B cell (primary cell): Measurements from ENCODE around the gene ARL17B. TPM values are rescaled to one million over a fixed set of nuclear protein-coding genes. Genes with fewer than 3 reads are reported as not detected.
"Not testable (repeated sequence)": the region's sequence is repeated elsewhere in the genome, so short reads cannot be mapped to it uniquely, and the experiment has no call there.

ENCODE experiments used
- ATAC-seq: fragments of 200-7000 bp; cut with Tn5 transposase; one replicate; pipeline ENCODE4 v1.10.0; 2021; ENCODE audit warnings: low read depth, mild to moderate bottlenecking, moderate number of reproducible peaks, moderate library complexity
- CTCF ChIA-PET: fragments of 350-600 bp; sonication (Branson Sonifier 250); formaldehyde crosslinking; loops from one replicate; lab custom pipeline; 2021; ENCODE audit warnings: antibody characterized with exemption, inconsistent platforms; lab: Charles Lee
- POLR2A ChIA-PET: fragments of 350-600 bp; sonication (Branson Sonifier 250); formaldehyde crosslinking; loops from one replicate; lab custom pipeline; 2021; ENCODE audit warnings: antibody characterized with exemption; lab: Charles Lee
- DNase-seq: peaks from one replicate; pipeline ENCODE4 v3.0.0; 2013
- H2AFZ ChIP-seq: 2 replicates; pipeline ENCODE4 v1.6.1; 2012; ENCODE audit warnings: mild to moderate bottlenecking, low read depth, low read length; ENCODE audit not compliant: insufficient read depth, poor library complexity, severe bottlenecking
- H3K27ac ChIP-seq, 2 donors: 1 replicate in 1 of 2; 2 replicates in 1 of 2; pipeline ENCODE4 v1.5.1; 2012 to 2013; ENCODE audit warnings: low read length in 2 of 2, mild to moderate bottlenecking in 2 of 2, moderate library complexity in 1 of 2
- H3K27me3 ChIP-seq, 4 experiments: fragments of 200-600 bp in 1 of 4; sonication (generic) in 1 of 4; replicated peaks in 1 of 4; 1 replicate in 2 of 4; 2 replicates in 2 of 4; pipeline versions ENCODE4 v1.6.1 to v1.7.0; 2013 to 2016; ENCODE audit warnings: low read length in 3 of 4, mild to moderate bottlenecking in 2 of 4, mixed read lengths in 1 of 4, moderate library complexity in 1 of 4; ENCODE audit not compliant: insufficient read depth in 4 of 4, control insufficient read depth in 3 of 4; ENCODE audit errors: control extremely low read depth in 1 of 4
- H3K36me3 ChIP-seq, 2 experiments: replicated peaks in 1 of 2; 1 replicate in 1 of 2; 2 replicates in 1 of 2; pipeline versions ENCODE4 v1.6.1 to v1.7.1; 2013; ENCODE audit warnings: low read length in 1 of 2; ENCODE audit not compliant: insufficient read depth in 2 of 2, control insufficient read depth in 1 of 2; ENCODE audit errors: control extremely low read depth in 1 of 2, extremely low read depth in 1 of 2
- H3K4me1 ChIP-seq, 2 donors: fragments of 200-600 bp in 1 of 2; sonication (generic) in 1 of 2; 1 replicate in 1 of 2; 2 replicates in 1 of 2; pipeline versions ENCODE4 v1.5.1 to v1.6.1; 2013 to 2017; ENCODE audit warnings: low read length in 2 of 2; ENCODE audit not compliant: control insufficient read depth in 2 of 2, insufficient read depth in 2 of 2
- H3K4me2 ChIP-seq: replicated peaks from 2 replicates; pipeline ENCODE3; 2012; ENCODE audit warnings: mild to moderate bottlenecking, low read depth, low read length; ENCODE audit not compliant: poor library complexity, severe bottlenecking
- H3K4me3 ChIP-seq, 5 experiments: fragments of 200-600 bp in 1 of 5; sonication (generic) in 1 of 5; 1 replicate in 3 of 5; 2 replicates in 2 of 5; pipeline versions ENCODE4 v1.5.1 to v1.7.0; 2011 to 2016; ENCODE audit warnings: low read length in 4 of 5, mild to moderate bottlenecking in 4 of 5, low read depth in 2 of 5, control low read depth in 1 of 5, moderate library complexity in 1 of 5; ENCODE audit not compliant: insufficient read depth in 1 of 5; ENCODE audit errors: control extremely low read depth in 1 of 5, extremely low read depth in 1 of 5
- H3K79me2 ChIP-seq: fragments of 200-600 bp; sonication (generic); one replicate; pipeline ENCODE4 v1.6.0; 2016; ENCODE audit warnings: low read length; ENCODE audit not compliant: control insufficient read depth, insufficient read depth
- H3K9ac ChIP-seq: fragments of 200-600 bp; sonication (generic); 2 replicates; pipeline ENCODE4 v1.6.1; 2017; ENCODE audit warnings: mild to moderate bottlenecking, low read length, moderate library complexity
- H3K9me3 ChIP-seq, 3 donors: one replicate each; pipeline versions ENCODE4 v1.6.1 to v1.7.1; 2013; ENCODE audit warnings: low read length in 2 of 3; ENCODE audit not compliant: control insufficient read depth in 2 of 3, insufficient read depth in 1 of 3; ENCODE audit errors: control extremely low read depth in 1 of 3
- H4K20me1 ChIP-seq: 2 replicates; pipeline ENCODE4 v1.6.0; 2012; ENCODE audit warnings: mild to moderate bottlenecking, low read length; ENCODE audit not compliant: insufficient read depth, control insufficient read depth, poor library complexity, severe bottlenecking
- H3K27ac Mint-ChIP-seq: one replicate; pipeline ENCODE4 v1.8.0; 2021; ENCODE audit warnings: mixed read lengths
- H3K27me3 Mint-ChIP-seq: one replicate; pipeline ENCODE4 v1.8.0; 2021; ENCODE audit warnings: mixed read lengths
- H3K4me1 Mint-ChIP-seq: one replicate; pipeline ENCODE4 v1.8.0; 2021; ENCODE audit warnings: mixed read lengths
- H3K4me3 Mint-ChIP-seq: one replicate; pipeline ENCODE4 v1.8.0; 2021; ENCODE audit warnings: mixed read lengths
- H3K9me3 Mint-ChIP-seq: one replicate; pipeline ENCODE4 v1.8.0; 2022; ENCODE audit warnings: mixed read lengths; ENCODE audit not compliant: insufficient read depth
- WGBS: methylation state at CpG from one replicate; pipeline ENCODE4 v1.1.5; 2013; ENCODE audit warnings: missing lambda C conversion rate; ENCODE audit not compliant: insufficient coverage; 5-methylcytosine and 5-hydroxymethylcytosine counted together
- intact Hi-C: fragments of 100-400 bp; cut with micrococcal nuclease; formaldehyde crosslinking; loops from one replicate; pipeline ENCODE4 v1.10.0; 2022
- polyA plus RNA-seq: library from polyadenylated mRNA; depleted of rRNA; stranded (reverse); fragments of >200 nt; gene quantifications from 2 replicates; pipeline ENCODE4 v1.2.3, GENCODE V29; 2012
- total RNA-seq, 2 donors: library from RNA; stranded (reverse); fragments of 120-200 nt in 1 of 2; gene quantifications; 1 replicate in 1 of 2; 2 replicates in 1 of 2; pipeline versions ENCODE4 v1.2.3 to v1.2.4, GENCODE V29; 2013 to 2022

ARL17B gene
- total and polyA plus RNA-seq, 2 donors (not counting 1 experiment from before 2014, with no cell fraction given) = 6.8 to 33.4 TPM

- CTCF ChIA-PET, ATAC-seq, H3K9me3 ChIP-seq, H3K4me2 ChIP-seq, H3K4me3 ChIP-seq, H3K4me3 Mint-ChIP-seq, H3K79me2 ChIP-seq, DNase-seq, H3K36me3 ChIP-seq, H3K27me3 ChIP-seq, H3K27me3 Mint-ChIP-seq, H4K20me1 ChIP-seq, H3K9me3 Mint-ChIP-seq, intact Hi-C loops, POLR2A ChIA-PET, H3K4me1 ChIP-seq, H3K27ac ChIP-seq, H3K27ac Mint-ChIP-seq, H3K4me1 Mint-ChIP-seq, H3K9ac ChIP-seq, H2AFZ ChIP-seq: not testable (repeated sequence)
Observed at GRCh38 chr17:46385491-46385890, 23.9 kb upstream of the ARL17B start.

- intact Hi-C loops, CTCF ChIA-PET: not testable (repeated sequence)
- WGBS = no CpG with 5 or more reads among the region's 4 CpGs
Observed at GRCh38 chr17:46383118-46383517, 21.6 kb upstream of the ARL17B start.

GRCh38 chr17:46373418-46373817, 11.9 kb upstream of the ARL17B start:
- H3K4me1 Mint-ChIP-seq = not testable (repeated sequence)

More at GRCh38 chr17:46383118-46383517, 21.6 kb upstream of the ARL17B start:
- H3K9me3 ChIP-seq, ATAC-seq, H3K27me3 Mint-ChIP-seq, H3K4me1 Mint-ChIP-seq, H3K79me2 ChIP-seq, H3K4me2 ChIP-seq, H4K20me1 ChIP-seq, H3K27ac ChIP-seq, POLR2A ChIA-PET, H3K4me3 ChIP-seq, H3K27ac Mint-ChIP-seq, H2AFZ ChIP-seq, H3K4me1 ChIP-seq, DNase-seq, H3K27me3 ChIP-seq, H3K9ac ChIP-seq, H3K4me3 Mint-ChIP-seq, H3K36me3 ChIP-seq, H3K9me3 Mint-ChIP-seq: not testable (repeated sequence)

GRCh38 chr17:46372236-46373229, 11.0 kb upstream of the ARL17B start:
- H3K4me1 Mint-ChIP-seq, H3K79me2 ChIP-seq, H3K9ac ChIP-seq, H3K27ac ChIP-seq, intact Hi-C loops, CTCF ChIA-PET, H3K9me3 ChIP-seq, H3K4me2 ChIP-seq, POLR2A ChIA-PET, H3K27me3 Mint-ChIP-seq, H3K9me3 Mint-ChIP-seq, H3K36me3 ChIP-seq, H4K20me1 ChIP-seq, DNase-seq, H3K4me3 ChIP-seq, H3K27me3 ChIP-seq, H3K27ac Mint-ChIP-seq, H3K4me1 ChIP-seq, H2AFZ ChIP-seq, H3K4me3 Mint-ChIP-seq: not testable (repeated sequence)
- WGBS = no CpG with 5 or more reads among the region's 95 CpGs
- peak; percentile 83 for ATAC-seq

More at GRCh38 chr17:46373418-46373817, 11.9 kb upstream of the ARL17B start:
- H4K20me1 ChIP-seq, H3K36me3 ChIP-seq, H3K4me3 ChIP-seq, H3K27ac ChIP-seq, CTCF ChIA-PET, H3K79me2 ChIP-seq, H3K27me3 Mint-ChIP-seq, intact Hi-C loops, H3K27ac Mint-ChIP-seq, H3K4me3 Mint-ChIP-seq, H3K4me2 ChIP-seq, H3K9ac ChIP-seq, DNase-seq, H3K27me3 ChIP-seq, H3K4me1 ChIP-seq, H3K9me3 Mint-ChIP-seq, H3K9me3 ChIP-seq, POLR2A ChIA-PET, H2AFZ ChIP-seq: not testable (repeated sequence)
- no CpG with 5 or more reads among the region's 7 CpGs for WGBS
- peak; percentile 73 for ATAC-seq
